ENCODE measurements around the gene CST3. TPM values are rescaled to one million over a fixed set of nuclear protein-coding genes. Genes with fewer than 3 reads are reported as not detected.

The CST3 gene
- total RNA-seq, 1 experiment from 2014 or later, result 777 TPM

DNA sequence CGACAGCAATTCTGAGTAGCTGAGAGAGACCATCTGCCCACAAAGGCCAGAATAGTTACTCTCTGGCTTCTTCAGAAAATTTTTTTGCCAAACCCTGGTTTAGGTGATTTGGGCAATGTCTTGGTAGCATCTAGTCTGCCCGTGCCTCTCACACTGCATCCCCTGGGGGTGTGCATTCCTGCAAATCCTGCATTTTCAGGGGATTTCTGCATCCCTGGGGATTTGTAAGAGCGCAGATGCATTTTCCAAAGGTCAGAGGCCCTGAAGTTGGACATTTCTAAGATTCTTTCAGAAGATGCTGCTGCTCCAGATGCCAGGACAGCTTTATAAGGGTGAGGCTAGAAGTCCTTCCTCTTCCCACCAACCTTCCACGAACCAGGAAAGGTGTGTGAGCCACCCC is 36.0 kb downstream of the CST3 start:
- no peaks in the 10 kb centered on the region for H3K9me3 ChIP-seq
- no peaks in the 10 kb centered on the region for H3K36me3 ChIP-seq (ENCODE audit: control insufficient read depth, insufficient read depth, low read length)
- no peak for DNase-seq
- CTCF ChIA-PET, result no interaction called here
- no TSS peak for BruUV-seq (replicated peaks)
- intact Hi-C loops (cut with micrococcal nuclease; ENCODE audit: unreplicated experiment), result loop anchor here (10.0 kb wide), 2 partner anchors 57 to 247 kb away; partner anchors contain the start of gene NXT1
- TF ChIP-seq, protein P1, sequence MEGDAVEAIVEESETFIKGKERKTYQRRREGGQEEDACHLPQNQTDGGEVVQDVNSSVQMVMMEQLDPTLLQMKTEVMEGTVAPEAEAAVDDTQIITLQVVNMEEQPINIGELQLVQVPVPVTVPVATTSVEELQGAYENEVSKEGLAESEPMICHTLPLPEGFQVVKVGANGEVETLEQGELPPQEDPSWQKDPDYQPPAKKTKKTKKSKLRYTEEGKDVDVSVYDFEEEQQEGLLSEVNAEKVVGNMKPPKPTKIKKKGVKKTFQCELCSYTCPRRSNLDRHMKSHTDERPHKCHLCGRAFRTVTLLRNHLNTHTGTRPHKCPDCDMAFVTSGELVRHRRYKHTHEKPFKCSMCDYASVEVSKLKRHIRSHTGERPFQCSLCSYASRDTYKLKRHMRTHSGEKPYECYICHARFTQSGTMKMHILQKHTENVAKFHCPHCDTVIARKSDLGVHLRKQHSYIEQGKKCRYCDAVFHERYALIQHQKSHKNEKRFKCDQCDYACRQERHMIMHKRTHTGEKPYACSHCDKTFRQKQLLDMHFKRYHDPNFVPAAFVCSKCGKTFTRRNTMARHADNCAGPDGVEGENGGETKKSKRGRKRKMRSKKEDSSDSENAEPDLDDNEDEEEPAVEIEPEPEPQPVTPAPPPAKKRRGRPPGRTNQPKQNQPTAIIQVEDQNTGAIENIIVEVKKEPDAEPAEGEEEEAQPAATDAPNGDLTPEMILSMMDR (IDR thresholded peaks at IDR 0.05; ENCODE audit: insufficient read depth in 1 of 2, low read depth in 1 of 2, low read length in 1 of 2, severe bottlenecking in 1 of 2, unreplicated experiment in 1 of 2), result no peak
- POLR2A ChIA-PET, result no interaction called here
- H3K4me1 ChIP-seq, result no peaks in the 10 kb centered on the region
- Mint-ChIP-seq H3K27me3 (ENCODE audit: insufficient read depth, unreplicated experiment) (no peaks in the 10 kb centered on the region), H3K9me3 (ENCODE audit: unreplicated experiment) (no peaks in the 10 kb centered on the region), H3K4me1 (ENCODE audit: low read depth, unreplicated experiment) (no peaks in the 10 kb centered on the region), H3K36me3 (ENCODE audit: insufficient read depth, unreplicated experiment) (no peaks in the 10 kb centered on the region), H3K4me3 (ENCODE audit: unreplicated experiment) (no peak overlapping the region), H3K27ac (ENCODE audit: unreplicated experiment) (no peak overlapping the region)
- no peak overlapping the region for H3K4me3 ChIP-seq (ENCODE audit: low read depth, low read length)
- no peaks in the 10 kb centered on the region for H3K27me3 ChIP-seq (replicated peaks; ENCODE audit: control insufficient read depth, insufficient read depth, low read length)

DNA sequence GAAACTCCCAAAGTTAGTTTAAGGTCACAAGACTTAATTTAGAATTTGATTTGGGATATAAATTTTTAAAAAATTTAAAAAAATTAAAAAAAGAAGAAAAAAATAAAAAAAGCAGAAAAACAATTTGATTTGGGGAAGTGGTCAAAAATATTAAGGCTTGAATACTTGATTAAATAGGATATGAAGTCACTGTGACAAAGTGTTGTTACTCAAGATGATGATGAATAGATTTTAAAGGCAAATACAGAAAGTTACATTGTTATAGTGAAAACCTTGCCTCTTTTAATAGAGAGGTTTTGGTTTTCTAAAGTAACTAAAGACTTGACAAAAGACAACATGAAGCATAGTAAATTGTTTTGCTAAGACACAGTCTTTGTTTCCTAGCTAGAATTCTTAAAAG is 39.3 kb downstream of the CST3 start:
- intact Hi-C loops (cut with micrococcal nuclease; ENCODE audit: unreplicated experiment), result no loop called here
- Mint-ChIP-seq H3K4me3 (ENCODE audit: unreplicated experiment) (no peak overlapping the region), H3K4me1 (ENCODE audit: low read depth, unreplicated experiment) (no peaks in the 10 kb centered on the region), H3K9me3 (ENCODE audit: unreplicated experiment) (no peaks in the 10 kb centered on the region), H3K36me3 (ENCODE audit: insufficient read depth, unreplicated experiment) (no peaks in the 10 kb centered on the region), H3K27me3 (ENCODE audit: insufficient read depth, unreplicated experiment) (no peaks in the 10 kb centered on the region), H3K27ac (ENCODE audit: unreplicated experiment) (no peak overlapping the region)
- CTCF ChIA-PET, result no interaction called here
- H3K36me3 ChIP-seq (ENCODE audit: control insufficient read depth, insufficient read depth, low read length), result no peaks in the 10 kb centered on the region
- POLR2A ChIA-PET, result no interaction called here
- H3K4me1 ChIP-seq, result no peaks in the 10 kb centered on the region
- no peaks in the 10 kb centered on the region for H3K9me3 ChIP-seq
- no peaks in the 10 kb centered on the region for H3K27me3 ChIP-seq (replicated peaks; ENCODE audit: control insufficient read depth, insufficient read depth, low read length)
- DNase-seq, result no peak
- no TSS peak for BruUV-seq (replicated peaks)
- no peak overlapping the region for H3K4me3 ChIP-seq (ENCODE audit: low read depth, low read length)
- TF ChIP-seq, protein P1 (IDR thresholded peaks at IDR 0.05; ENCODE audit: insufficient read depth in 1 of 2, low read depth in 1 of 2, low read length in 1 of 2, severe bottlenecking in 1 of 2, unreplicated experiment in 1 of 2), result no peak

GRCh38 chr20:23596579-23597250 is 41.0 kb downstream of the CST3 start:
- intact Hi-C loops (cut with micrococcal nuclease; ENCODE audit: unreplicated experiment), result no loop called here
- Mint-ChIP-seq H3K36me3 (ENCODE audit: insufficient read depth, unreplicated experiment) (no peaks in the 10 kb centered on the region), H3K27me3 (ENCODE audit: insufficient read depth, unreplicated experiment) (no peaks in the 10 kb centered on the region), H3K4me3 (ENCODE audit: unreplicated experiment) (no peak overlapping the region), H3K9me3 (ENCODE audit: unreplicated experiment) (no peaks in the 10 kb centered on the region), H3K27ac (ENCODE audit: unreplicated experiment) (no peak overlapping the region), H3K4me1 (ENCODE audit: low read depth, unreplicated experiment) (no peaks in the 10 kb centered on the region)
- H3K9me3 ChIP-seq, result no peaks in the 10 kb centered on the region
- H3K4me1 ChIP-seq, result no peaks in the 10 kb centered on the region
- CTCF ChIA-PET, result no interaction called here
- no TSS peak for BruUV-seq (replicated peaks)
- H3K36me3 ChIP-seq (ENCODE audit: control insufficient read depth, insufficient read depth, low read length), result no peaks in the 10 kb centered on the region
- no peak overlapping the region for H3K4me3 ChIP-seq (ENCODE audit: low read depth, low read length)
- POLR2A ChIA-PET, result no interaction called here
- H3K27me3 ChIP-seq (replicated peaks; ENCODE audit: control insufficient read depth, insufficient read depth, low read length), result no peaks in the 10 kb centered on the region
- TF ChIP-seq, protein P1 (IDR thresholded peaks at IDR 0.05; ENCODE audit: insufficient read depth in 1 of 2, low read depth in 1 of 2, low read length in 1 of 2, severe bottlenecking in 1 of 2, unreplicated experiment in 1 of 2), result no peak
- no peak for DNase-seq

Data from Caco-2 (cell line).